SHP77 treated with DMSO at 0.1 percent for 48 hours (cell line): ENCODE results near the gene RGSL1.
"Not testable (repeated sequence)": the region's sequence is repeated elsewhere in the genome, so short reads cannot be mapped to it uniquely, and the experiment has no call there.

Source experiments
- DNase-seq: peaks from one replicate; lab custom pipeline; 2025; lab: John Stamatoyannopoulos, UW

The RGSL1 gene

DNA sequence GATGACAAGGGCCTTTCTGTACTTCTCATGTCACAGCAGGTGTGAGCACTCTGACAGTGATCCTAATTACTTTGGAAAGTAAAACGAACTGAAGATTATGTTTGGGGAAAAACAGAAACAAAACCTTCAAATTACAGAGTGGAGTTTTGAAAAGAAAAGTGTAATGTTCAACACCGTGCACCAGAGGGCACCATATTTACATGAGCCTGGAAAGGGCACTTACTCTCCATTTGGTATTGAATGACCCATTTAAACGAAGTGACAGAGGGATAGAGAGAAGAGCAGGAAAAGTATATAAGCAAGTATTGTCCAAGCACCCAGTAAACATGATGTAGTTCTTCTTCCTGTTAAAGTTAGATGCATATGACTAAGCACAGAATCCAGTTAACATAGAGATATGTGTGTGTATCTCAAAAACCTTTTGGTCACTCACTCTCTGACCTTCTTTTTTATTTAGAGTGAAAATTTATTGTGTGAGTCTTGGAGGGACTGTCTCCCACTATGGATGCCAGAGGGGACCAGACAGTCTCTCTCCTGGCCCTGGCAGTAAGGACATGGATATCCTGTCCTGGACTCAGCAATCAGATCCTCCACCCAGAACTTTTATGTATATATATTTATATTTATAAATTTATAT, 3.8 kb upstream of the RGSL1 start:
- peak; percentile 51 for DNase-seq

DNA sequence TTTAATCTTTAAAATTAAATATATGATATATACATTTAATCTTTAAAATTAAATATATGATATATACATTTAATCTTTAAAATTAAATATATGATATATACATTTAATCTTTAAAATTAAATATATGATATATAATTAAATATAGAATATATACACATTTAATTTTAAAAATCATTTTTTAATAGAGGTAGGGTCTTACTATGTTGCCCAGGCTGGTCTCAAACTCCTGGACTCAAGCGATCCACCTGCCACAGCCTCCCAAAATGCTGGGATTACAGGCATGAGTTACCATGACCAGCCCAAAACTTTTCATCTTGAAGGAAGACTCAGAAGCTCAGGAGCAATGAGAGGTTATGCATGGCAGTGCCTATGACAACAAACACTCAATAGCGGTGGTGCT, 2.8 kb upstream of the RGSL1 start:
- DNase-seq = not testable (repeated sequence)

DNA sequence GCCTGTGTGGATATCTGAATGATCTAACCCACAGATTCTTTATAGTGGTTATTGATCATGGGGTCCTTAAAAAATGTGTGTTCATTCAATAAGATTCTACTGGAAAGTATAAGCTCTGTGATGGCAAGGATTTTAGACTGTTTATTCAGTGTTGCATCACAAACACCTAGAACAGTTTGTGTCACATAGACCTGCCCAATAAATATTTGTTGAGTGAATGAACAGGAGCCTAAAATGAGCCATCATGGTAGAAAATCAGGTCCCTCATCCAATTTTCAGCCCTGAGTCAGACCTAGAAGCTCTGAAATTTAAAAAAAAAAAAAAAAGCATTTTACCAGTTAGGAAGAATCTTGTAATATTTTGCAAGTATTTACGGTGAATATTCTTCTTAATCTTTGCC, 2.3 kb upstream of the RGSL1 start:
- DNase-seq = no peak

DNA sequence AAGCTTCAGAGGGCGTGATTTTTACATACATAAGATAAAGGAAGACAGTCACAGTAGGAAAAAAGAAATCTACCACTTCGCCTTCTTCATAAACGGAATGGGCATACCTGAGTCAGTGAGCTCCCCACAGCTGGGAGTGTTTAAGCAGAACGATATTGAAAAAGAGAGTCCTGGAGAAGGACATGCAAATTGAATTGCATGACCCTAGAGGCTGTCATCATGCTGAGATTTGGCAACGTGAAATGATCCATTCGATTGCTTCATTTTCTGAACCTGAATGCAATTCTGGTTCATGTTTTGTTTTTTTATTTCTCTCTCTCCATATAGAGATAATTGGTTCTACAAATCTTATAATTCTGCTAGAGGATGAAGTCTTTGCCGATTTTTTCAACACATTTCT, 3.7 kb downstream of the RGSL1 start:
- no peak for DNase-seq

DNA sequence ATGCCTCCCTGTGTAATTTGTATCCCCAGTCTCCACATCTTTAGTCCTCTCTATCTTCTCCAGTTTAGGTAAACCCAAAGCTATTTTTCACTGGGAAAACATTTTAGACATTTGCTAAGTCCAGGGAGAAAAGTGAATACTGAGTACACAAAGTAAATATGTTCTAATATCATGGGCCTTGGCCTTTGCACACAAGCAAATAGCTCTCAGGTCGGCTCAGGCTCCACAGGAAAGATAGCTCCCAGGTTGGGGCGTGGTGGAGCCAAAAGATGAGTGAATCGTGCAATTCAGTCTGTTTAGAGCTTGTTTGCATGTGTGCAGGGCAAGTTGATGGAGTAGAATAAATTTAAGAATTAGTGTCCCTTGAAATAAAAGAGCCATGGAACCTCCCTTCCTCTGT, 7.9 kb downstream of the RGSL1 start:
- DNase-seq = no peak

DNA sequence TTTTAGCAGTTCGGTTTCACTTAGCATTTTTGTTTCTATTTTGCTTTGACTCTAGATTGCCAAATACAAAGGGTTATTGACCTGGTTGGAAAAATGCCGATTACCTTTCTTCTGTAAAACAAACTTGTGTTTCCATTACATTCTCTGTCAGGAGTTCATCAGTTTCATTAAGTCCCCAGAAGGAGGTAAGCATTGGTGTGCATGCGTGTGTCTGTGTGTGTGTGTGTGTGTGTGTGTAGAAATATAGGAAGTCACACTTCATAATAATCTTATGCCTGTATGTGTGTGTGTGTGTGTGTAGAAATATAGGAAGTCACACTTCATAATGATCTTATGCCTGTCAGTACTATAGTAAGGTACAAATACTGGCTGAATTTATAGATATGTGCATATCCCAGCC, 10.0 kb downstream of the RGSL1 start:
- DNase-seq = no peak

DNA sequence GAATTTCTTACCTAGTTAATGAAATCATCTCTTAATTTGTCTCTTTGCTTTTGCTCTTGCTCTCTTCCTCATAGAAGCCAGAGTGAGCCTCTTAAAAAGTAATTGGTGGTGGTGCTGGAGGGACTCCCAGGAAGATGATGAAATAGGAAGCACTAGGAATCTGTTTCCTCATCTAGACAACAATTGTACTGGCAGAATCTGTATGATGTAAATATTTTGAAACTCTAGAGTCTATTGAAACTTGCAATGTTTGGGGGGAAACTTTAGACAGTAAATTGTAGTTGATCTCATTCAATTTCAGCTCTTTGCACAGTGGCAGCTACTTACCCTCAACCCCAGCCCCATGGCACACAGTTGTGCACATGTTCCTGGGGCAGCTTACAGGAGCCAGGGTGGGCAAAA, 10.6 kb downstream of the RGSL1 start:
- DNase-seq = no peak

DNA sequence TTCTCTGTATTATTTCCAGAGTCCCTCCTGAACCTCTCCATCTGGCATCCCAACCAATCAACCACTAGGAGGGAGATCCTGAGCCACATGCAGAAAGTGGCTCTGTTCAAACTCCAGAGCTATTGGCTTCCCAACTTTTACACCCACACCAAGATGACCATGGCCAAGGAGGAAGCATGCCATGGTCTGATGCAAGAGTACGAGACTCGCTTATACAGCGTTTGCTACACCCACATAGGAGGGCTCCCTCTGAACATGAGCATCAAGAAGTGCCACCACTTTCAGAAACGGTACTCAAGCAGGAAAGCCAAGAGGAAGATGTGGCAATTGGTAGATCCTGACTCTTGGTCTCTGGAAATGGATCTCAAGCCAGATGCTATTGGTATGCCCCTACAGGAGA, 23.6 kb downstream of the RGSL1 start:
- DNase-seq = no peak

DNA sequence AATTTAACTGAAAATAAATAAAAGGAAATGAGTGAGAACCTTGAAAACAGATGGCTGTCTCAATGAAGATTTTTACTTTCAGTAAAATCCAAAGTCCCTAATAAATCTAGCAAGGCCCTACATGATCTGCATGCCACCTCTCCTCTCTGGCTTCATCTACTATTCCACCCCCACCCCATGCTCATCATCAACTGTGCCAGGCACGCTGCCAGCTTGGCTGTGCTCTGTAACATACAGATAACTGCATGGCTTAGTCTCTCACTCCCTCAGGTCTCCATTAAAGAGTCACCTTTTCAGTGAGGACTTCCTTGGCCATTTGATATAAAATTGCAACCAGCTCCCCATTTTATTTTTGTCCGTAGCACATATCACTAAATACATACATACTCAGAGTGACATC, 26.7 kb downstream of the RGSL1 start:
- DNase-seq = no peak

DNA sequence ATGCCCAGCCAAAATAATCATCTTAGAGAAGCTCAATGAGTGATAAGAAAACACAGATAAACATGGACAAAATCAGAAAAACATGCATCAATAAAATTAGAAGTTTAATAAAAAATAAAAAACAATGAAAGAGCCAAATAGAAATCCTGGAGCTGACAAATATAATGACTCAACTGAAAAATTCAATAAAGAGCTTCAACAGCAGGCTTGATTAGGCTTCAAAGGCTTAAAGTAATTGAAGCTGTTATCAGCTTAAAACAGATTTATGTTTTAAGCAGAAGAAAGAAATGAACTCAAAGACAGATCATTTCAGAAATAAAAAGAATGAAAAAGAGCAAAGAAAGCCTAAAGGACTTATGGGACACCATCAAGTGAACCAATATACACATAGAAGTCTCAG, 28.3 kb downstream of the RGSL1 start:
- no peak for DNase-seq

DNA sequence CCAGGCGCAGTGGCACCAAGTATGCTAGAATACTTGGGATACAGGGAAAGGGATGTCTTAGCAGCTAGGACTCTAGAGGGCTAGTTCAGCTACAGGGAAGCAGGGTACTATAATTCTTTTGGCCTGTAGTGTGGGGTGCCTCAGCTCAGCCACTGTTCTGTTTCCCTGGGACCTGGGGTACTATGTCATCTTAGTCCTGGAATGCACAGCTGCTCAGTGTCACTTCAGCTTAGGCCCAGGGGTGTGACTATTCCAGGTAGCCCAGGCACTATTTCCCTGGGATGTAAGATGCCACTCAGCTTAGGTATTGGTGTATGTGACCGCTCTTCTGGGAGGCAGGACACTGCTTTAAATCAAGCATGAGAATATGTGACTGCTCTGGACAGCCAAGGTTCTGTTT, 34.1 kb downstream of the RGSL1 start:
- DNase-seq = no peak

DNA sequence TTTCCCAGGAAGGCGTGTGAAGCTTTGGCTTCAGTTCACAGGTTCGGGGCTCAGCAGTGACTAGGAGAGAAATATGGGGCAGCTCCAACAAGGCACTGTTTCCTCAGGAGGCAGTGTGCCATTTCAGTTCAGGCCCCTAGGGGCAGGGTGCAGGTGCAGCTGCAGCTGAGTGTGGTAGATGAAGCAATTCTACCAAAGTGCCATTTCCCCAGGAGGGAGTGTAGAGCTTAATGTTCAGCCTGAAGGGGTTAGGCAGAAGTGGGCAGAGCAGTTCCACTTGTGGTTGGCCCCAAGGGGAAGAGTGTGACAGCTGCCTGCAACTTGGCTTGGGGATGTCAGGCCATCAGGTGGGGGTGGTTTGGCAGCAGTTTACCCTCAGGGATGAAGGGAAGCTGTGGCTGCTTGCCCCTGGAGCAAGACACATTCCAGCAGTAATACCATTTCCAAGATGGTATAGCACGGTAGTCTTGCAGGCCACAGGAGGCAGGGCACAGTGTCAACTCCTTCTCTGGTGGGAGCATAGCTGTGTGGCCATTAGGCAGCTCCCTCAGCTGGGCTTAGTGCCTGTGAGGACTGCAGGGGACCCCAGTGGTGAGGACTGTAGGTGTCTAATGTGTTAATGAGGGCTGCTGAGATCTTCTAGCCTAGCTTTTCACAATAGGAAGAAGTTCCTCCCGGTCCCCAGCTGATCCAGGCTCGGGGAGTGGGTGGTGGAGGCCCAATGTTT, 34.7 kb downstream of the RGSL1 start:
- no peak for DNase-seq

DNA sequence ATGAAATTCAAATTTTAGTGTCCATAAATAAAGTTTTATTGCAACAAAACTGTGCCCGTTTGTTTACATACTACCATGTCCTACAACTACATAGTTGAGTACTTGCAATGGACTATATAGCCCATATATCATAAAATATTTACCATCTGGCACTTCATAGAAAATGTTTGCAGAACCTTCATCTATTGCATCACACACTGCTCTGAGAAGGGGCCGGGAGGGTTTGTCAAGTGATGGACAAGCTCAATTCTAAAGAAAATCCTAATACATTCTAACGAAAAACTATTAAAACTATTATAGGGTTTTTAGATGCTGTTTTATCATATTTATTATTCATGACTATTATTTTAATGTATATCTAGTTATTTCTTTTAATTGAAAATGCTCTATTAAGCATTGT, 35.9 kb downstream of the RGSL1 start:
- DNase-seq = no peak

DNA sequence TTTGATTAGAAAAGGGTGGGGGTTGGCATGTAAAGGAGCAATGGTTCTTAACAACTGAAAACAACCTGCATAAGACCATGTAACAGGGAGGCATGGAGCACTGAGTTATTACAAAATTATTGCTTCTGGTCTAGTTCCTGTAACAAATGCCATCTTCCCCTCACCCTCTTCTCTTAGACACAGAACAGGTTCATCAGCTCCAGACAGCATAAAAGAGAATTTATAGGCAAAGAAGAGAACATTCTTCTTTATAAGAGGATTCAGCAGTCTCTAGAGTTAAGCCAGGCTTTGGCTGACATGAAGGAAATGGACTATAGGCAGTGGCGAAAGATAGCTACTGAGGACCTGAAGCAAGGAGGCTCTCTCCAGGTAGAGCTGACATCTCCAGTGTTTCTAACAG, 38.9 kb downstream of the RGSL1 start:
- no peak for DNase-seq

DNA sequence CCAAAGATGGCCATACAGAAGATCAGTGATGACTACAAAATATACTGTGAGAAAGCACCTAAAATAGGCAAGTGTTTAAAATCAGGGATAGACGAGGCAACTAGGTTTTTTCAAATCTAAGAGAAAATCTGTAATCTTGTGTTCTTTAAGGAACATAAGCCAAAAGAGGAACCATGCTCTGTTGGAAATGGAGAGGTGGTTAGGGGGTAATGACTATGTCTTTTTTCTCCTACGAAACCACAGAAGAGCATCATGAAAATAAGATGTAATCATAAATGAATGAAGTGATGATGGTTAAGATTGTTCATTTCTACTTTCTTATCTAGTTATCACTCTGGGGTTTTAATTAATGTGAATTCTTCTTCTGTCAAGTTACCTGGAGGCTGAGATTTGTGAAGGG, 43.1 kb downstream of the RGSL1 start:
- no peak for DNase-seq

DNA sequence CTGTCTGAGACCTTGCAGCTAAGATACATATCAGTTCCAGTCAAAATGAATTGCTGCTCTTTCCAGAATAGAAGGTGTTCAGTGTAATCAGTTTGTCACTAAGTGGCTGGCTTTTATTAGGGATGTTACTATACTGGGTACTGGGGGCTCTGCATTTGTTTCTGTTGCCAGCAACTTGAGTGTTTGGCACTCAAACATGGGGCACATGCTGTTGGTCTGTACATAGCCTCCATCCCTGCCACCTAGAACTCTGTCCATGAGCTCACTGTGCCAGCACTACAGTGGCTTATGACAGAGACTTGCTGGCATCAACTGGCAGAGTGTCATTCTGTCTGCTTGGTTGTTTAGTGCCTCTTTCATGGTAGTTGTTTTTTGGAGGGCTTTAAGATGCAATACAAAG, 45.1 kb downstream of the RGSL1 start:
- DNase-seq = no peak

DNA sequence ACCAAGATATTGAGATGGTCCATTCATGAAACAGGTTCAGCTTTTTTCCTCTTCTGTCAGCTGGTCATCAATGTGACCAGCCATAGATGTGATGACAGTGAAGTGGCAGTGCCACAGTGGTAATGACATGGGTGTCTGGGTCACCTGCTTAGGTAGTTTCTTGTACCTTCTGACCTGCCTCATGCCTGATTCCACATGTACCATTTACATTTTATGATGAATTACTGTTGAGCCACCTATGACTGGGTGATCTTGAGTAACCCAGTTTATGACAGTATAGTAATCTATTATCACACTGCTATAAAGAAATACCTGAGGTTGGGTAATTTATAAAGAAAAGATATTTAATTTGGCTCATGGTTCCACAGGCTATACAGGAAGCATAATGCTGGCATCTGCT, 45.7 kb downstream of the RGSL1 start:
- no peak for DNase-seq

DNA sequence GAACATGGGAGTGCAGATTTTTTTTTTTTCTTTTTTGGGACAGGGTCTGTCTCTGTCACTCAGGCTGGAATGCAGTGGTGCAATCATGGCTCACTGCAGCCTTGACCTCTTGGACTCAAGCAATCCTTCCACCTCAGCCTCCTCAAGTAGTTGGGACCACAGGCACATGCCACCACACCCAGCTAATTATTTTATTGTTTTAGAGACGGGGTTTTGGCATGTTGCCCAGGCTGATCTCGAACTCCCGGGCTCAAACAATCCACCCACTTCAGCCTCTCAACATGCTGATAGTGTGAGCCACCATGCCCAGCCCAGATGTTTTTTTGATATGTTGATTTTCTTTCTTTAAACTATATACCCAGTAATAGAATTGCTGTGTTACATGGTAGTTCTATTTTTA, 57.7 kb downstream of the RGSL1 start:
- DNase-seq = no peak

DNA sequence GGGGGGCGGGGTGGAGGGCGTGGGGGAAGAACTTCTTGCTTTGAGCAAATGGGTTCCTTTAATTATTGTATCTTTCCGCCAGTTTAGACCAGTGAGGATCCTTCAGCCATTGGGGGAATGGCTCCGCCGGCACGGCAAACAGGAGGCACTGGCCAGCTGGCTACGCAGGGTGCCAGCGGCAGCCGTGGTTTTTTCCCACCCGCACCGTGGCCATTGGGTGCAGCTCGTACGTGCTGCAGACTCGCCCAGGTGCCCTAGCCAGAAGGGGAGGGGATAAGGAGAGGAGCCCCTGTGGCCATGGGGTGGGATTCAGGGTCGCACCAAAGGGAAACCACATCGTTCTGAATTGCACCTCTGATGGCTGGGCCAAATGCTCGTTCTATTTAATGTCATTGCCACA, 65.6 kb downstream of the RGSL1 start:
- no peak for DNase-seq

DNA sequence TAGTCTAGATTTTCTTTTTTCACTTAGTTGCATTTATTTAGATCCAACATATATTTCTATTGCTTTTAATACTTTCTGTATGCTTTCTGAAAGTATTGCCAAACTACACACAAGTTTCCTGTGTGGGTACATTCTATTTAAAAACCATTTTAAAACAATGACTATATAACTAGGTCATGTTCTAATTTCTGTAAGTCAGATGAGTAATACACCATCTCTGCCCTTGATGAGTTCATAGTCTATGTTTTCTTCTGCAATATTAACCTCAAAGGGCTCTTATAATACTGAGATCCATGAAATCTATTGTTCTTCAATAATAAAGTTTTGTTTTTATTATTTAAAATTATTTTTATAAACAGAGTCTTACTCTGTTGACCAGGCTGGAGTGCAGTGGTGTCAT, 70.8 kb downstream of the RGSL1 start:
- no peak for DNase-seq

DNA sequence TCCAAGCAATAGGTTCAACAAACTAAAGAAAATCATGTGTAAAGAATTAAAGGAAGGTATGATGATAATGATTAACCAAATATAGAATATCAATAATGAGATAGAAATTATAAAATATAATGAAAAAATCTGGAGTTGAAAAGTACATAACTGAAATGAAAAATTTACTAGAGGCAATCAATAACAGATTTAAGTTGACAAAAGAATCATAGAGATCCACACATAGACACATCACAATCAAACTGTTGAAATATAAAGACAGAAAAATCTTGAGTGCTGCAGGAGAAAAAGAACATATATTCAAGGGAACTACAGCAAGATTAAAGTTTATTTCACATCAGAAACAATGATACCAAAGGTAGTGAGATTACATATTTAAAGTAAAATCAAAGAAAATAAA, 75.4 kb downstream of the RGSL1 start:
- DNase-seq = no peak

DNA sequence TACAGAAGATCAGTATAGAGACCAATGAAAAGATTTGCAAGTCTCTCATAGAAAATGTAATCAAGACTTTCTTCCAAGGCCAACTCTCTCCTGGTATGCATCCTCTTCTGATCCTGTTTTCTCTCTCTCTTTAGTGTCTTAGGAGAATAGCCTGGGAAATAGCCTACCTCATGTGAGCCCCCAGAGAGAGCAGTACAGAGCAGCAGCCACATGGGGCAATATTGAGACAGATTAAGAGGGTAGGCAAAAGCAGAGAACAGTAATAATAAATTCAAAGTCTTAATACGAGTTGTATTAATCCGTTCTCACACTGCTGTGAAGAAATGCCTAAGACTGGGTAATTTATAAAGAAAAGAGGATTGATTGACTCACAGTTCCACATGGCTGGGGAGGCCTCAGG, 77.7 kb downstream of the RGSL1 start:
- no peak for DNase-seq

DNA sequence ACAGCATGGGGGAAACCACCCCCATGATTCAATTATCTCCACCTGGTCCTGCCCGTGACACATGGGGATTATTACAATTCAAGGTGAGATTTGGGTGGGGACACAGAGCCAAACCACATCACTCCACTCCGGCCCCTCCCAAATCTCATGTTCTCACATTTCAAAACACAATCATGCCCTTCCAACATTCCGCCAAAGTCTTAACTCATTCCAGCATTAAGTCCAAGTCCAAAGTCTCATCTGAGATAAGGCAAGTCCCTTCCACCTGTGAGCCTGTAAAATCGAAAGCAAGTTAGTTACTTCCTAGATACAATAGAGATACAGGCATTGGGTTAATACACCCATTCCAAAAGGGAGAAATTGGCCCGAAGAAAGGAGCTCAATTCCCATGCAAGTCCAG, 78.3 kb downstream of the RGSL1 start:
- not testable (repeated sequence) for DNase-seq

DNA sequence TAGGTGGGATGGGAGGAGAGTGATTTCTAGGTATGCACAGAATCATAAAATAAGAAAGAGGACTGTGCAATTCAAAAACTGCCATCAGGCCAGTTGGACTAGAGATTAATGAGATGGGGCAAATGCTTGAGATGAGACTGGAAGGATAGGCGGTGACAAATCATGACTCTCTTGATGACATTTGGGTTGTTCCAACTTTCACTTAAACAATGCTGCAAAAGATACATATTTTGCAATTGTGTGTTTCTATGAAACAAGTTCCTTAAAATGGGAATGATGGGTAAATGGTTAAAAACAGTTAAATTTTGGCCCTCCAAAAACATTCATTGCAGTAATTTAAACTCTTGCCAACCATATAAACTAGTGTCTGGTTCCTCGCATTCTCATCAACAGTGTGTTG, 84.0 kb downstream of the RGSL1 start:
- DNase-seq = no peak
